Lung (tissue), 16 donors: ENCODE measurements around the gene GET4. TPM values are rescaled to one million over a fixed set of nuclear protein-coding genes. Genes with fewer than 3 reads are reported as not detected.
A peak's percentile ranks its signal among the peaks of the same experiment; 100 is the strongest.

Experiments used
- ATAC-seq: fragments of 200-7000 bp; cut with Tn5 transposase; one replicate; pipeline ENCODE4 v1.9.1; 2020; ENCODE audit warnings: moderate number of reproducible peaks; ENCODE audit not compliant: insufficient read depth, low FRiP score
- DNase-seq, 3 donors: peaks; one replicate each; pipeline ENCODE4 v3.0.0-alpha.2; 2013 to 2017
- H3K27ac ChIP-seq, 2 donors: one replicate each; pipeline ENCODE4 v1.5.1; 2013; ENCODE audit warnings: mild to moderate bottlenecking in 2 of 2, moderate library complexity in 2 of 2, control low read depth in 1 of 2, inconsistent platforms in 1 of 2, low read depth in 1 of 2, low read length in 1 of 2
- H3K27me3 ChIP-seq, 3 donors: one replicate each; pipeline ENCODE4 v1.5.1; 2013; ENCODE audit warnings: low read length in 2 of 3; ENCODE audit not compliant: control insufficient read depth in 3 of 3, insufficient read depth in 3 of 3
- H3K36me3 ChIP-seq, 4 donors: one replicate each; pipeline ENCODE4 v1.5.1; 2013; ENCODE audit warnings: low read length in 4 of 4, mild to moderate bottlenecking in 1 of 4, moderate library complexity in 1 of 4; ENCODE audit not compliant: control insufficient read depth in 4 of 4, insufficient read depth in 4 of 4
- H3K4me1 ChIP-seq, 5 donors: one replicate each; pipeline ENCODE4 v1.5.1; 2013; ENCODE audit warnings: low read length in 5 of 5, mild to moderate bottlenecking in 2 of 5, moderate library complexity in 1 of 5; ENCODE audit not compliant: control insufficient read depth in 5 of 5, insufficient read depth in 5 of 5
- H3K4me3 ChIP-seq: one replicate; pipeline ENCODE4 v1.5.1; 2013; ENCODE audit warnings: mild to moderate bottlenecking, control low read depth, moderate library complexity
- H3K9ac ChIP-seq, 2 donors: one replicate each; pipeline ENCODE4 v1.5.1; 2013; ENCODE audit warnings: low read length in 2 of 2, control low read depth in 1 of 2; ENCODE audit not compliant: insufficient read depth in 1 of 2
- H3K9me3 ChIP-seq, 4 donors: one replicate each; pipeline ENCODE4 v1.5.1; 2013; ENCODE audit warnings: low read length in 3 of 4, mild to moderate bottlenecking in 1 of 4, moderate library complexity in 1 of 4; ENCODE audit not compliant: control insufficient read depth in 4 of 4, insufficient read depth in 3 of 4
- WGBS, 2 donors: extraction: QIAGEN DNeasy Blood & Tissue Kit; methylation state at CpG; one replicate each; pipeline ENCODE4 v1.1.7; 2013; 5-methylcytosine and 5-hydroxymethylcytosine counted together
- long read RNA-seq, 5 donors: transcript quantifications; one replicate each; lab custom pipeline, GENCODE V29; 2026
- polyA plus RNA-seq, 2 donors: library from polyadenylated mRNA; stranded (reverse); fragments of 200-250 nt; gene quantifications; one replicate each; pipeline ENCODE4 v1.2.1, GENCODE V29; 2013
- total RNA-seq, 2 donors: library from RNA; depleted of rRNA in 1 of 2; stranded (reverse); fragments of >200 nt in 1 of 2; gene quantifications; one replicate each; pipeline ENCODE4 v1.2.1, GENCODE V29; 2014 to 2021
- TF ChIP-seq, protein P1 (sequence below): IDR thresholded peaks from 2 replicates; pipeline ENCODE4 v1.5.1; 2012; ENCODE audit warnings: mild to moderate bottlenecking; ENCODE audit errors: control extremely low read depth, extremely low read depth
- donor health status: control.
- donor health status: control.
- donor health status: Bipolar disorder and iron deficiency.
- donor health status: healthy.
- donor health status: DM: yes; HTN: yes; CAD: no.

Gene GET4, protein sequence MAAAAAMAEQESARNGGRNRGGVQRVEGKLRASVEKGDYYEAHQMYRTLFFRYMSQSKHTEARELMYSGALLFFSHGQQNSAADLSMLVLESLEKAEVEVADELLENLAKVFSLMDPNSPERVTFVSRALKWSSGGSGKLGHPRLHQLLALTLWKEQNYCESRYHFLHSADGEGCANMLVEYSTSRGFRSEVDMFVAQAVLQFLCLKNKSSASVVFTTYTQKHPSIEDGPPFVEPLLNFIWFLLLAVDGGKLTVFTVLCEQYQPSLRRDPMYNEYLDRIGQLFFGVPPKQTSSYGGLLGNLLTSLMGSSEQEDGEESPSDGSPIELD
- total RNA-seq = 10 to 100 TPM; 34.1 to 39.9 TPM
- 10 to 100 TPM; 40.1 to 41.8 TPM for polyA plus RNA-seq
- long read RNA-seq, donor 1, full-length matches to known transcripts = 21 of 32 reads
- long read RNA-seq, donor 1, partial matches to known transcripts = 11 of 32 reads
- long read RNA-seq, donor 1, other reads (novel, unspliced or antisense) = 0 of 32 reads
- long read RNA-seq, donor 2, partial matches to known transcripts = 0 of 4 reads
- long read RNA-seq, donor 2, other reads (novel, unspliced or antisense) = 0 of 4 reads
- long read RNA-seq, donor 3, full-length matches to known transcripts = 8 of 13 reads
- long read RNA-seq, donor 3, partial matches to known transcripts = 5 of 13 reads
- long read RNA-seq, donor 3, other reads (novel, unspliced or antisense) = 0 of 13 reads
- long read RNA-seq, donor 4, transcript GET4-201 (9 exons, 2,090 nt) = major isoform, 7 of 7 reads
- long read RNA-seq, donor 4, partial matches to known transcripts = 0 of 7 reads
- long read RNA-seq, donor 4, other reads (novel, unspliced or antisense) = 0 of 7 reads
- long read RNA-seq, donor 5, full-length matches to known transcripts = 14 of 14 reads
- long read RNA-seq, donor 5, partial matches to known transcripts = 0 of 14 reads
- long read RNA-seq, donor 5, other reads (novel, unspliced or antisense) = 0 of 14 reads

DNA sequence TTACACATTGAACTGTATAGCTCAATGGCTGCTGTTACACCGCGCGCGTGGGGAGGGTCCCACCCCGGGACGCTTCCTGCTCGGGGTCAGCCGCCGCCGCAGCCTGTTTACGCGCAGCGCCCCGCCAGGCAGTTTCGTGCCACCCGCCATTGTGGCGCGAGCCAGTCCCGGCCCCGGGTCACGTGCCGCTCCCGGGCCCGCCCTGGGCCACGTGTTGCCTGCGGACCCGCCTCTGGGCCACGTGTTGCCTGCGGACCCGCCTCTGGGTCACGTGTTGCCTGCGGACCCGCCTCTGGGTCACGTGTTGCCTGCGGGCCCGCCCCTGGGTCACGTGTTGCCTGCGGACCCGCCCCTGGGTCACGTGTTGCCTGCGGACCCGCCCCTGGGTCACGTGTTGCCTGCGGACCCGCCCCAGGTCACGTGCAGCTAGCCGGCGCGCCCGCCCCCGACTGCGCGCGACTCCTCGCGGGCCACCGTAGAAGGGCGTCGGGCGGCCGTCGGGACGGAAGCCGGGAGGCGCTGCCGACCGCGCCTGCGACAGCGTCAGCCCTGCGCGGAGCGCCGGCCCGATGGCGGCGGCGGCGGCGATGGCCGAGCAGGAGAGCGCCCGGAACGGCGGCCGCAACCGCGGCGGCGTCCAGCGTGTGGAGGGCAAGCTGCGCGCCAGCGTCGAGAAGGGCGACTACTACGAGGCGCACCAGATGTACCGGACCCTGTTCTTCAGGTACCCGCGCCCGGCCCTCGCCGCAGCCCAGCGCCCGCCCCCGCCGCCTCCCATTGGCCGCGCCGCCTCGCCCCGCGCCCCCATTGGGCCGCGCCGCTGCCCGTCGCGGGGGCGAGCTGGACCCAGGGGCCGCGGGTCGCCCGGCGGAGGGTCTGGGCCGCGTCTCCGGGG, at the start of gene GET4:
GET4 (plus strand) TSS at position 478 of the 895 bp plus-strand sequence; CDS start at position 570, 92 bp downstream.
- H3K27me3 ChIP-seq = no peaks in the 10 kb centered on the region
- ATAC-seq (peak; percentile 86), DNase-seq (peak; percentile 93 to 98 (median 97))
- H3K9me3 ChIP-seq = no peaks in the 10 kb centered on the region
- TF ChIP-seq, protein P1, sequence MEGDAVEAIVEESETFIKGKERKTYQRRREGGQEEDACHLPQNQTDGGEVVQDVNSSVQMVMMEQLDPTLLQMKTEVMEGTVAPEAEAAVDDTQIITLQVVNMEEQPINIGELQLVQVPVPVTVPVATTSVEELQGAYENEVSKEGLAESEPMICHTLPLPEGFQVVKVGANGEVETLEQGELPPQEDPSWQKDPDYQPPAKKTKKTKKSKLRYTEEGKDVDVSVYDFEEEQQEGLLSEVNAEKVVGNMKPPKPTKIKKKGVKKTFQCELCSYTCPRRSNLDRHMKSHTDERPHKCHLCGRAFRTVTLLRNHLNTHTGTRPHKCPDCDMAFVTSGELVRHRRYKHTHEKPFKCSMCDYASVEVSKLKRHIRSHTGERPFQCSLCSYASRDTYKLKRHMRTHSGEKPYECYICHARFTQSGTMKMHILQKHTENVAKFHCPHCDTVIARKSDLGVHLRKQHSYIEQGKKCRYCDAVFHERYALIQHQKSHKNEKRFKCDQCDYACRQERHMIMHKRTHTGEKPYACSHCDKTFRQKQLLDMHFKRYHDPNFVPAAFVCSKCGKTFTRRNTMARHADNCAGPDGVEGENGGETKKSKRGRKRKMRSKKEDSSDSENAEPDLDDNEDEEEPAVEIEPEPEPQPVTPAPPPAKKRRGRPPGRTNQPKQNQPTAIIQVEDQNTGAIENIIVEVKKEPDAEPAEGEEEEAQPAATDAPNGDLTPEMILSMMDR = no peak
- WGBS, 2 donors = 0 to 1% methylated on average over 94 to 129 of the region's 129 CpGs
- H3K9ac ChIP-seq = peak within 1 kb of the TSS; percentile 55
- H3K4me1 ChIP-seq = peaks cover 4 to 14% (median 11%) of the 10 kb centered on the region in 5 donors
- peaks cover 0 to 13% (median 11%) of the 10 kb centered on the region in 4 donors for H3K36me3 ChIP-seq
- peak within 1 kb of the TSS; percentile 87 to 95 for H3K27ac ChIP-seq
- H3K4me3 ChIP-seq = peak within 1 kb of the TSS; percentile 92

DNA sequence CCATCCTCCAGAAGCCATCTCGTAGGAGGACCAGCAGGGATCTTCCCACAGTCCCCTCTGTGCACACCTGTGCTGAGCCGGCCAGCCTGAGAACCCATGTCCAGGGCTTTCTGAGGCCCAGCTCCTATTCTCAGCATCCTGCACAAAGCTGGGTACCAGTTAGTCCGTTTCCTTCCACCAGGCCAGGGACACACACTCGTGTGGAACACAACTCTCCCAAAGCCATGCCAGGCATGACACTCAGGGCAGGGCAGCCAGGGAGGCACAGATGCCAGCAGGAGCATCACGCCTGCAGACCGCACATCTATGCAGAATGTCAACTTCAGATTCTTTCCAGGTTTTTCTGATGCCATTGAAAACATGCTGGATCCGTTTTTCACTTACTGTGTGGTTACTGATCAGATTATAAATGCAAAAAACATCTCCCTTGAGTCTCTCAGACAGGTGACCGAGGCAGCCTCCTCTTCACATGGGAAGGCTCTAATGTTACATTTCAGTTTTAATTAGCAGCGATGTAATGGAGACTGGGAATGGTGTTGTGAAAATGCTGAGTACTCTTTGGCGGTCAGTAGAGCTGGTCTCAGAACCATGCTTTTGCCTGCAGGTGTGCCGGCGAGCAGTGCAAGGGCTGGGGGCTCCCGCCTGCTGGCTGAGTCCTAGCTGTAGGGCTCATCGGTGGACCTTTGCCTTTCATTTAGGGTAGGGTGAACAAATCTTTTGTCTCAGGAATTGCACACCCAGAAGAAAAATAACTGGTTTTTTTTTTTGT, 47.4 kb upstream of the GET4 start:
- Histone ChIP-seq H3K27me3 (no peaks in the 10 kb centered on the region), H3K9ac (no peak overlapping the region), H3K9me3 (no peaks in the 10 kb centered on the region), H3K4me1 (peaks cover 11 to 26% (median 13%) of the 10 kb centered on the region in 5 donors), H3K4me3 (no peak overlapping the region), H3K36me3 (peaks cover 0 to 4% (median 2%) of the 10 kb centered on the region in 4 donors), H3K27ac (peak overlapping the region in 1 of 2 donors; percentile 3)
- ATAC-seq (no peak), DNase-seq (no peak)
- TF ChIP-seq, protein P1 = no peak
- WGBS, 2 donors = 93 to 94% methylated on average over 14 of the region's 14 CpGs

DNA sequence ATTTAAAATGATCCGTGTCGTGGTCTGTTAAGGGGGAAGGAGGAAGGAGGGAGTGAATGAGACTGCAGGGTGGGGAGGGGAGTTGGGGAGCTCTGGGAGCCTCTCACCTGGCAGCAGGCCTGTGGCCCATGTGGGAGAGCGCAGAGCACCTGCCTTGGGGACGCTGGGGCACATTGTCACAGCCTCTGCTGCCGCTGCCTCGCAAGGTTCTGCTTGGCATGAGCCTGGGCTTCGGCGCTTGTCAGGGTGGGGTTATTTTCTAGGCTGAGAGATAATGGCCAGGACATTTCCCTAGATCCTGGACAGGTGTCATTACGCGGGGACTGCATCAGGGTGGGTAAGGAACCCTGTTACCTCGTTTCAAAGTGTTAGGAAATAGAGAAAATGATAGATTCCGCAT, 46.3 kb upstream of the GET4 start:
- WGBS, 2 donors = 74 to 88% methylated on average over 12 of the region's 12 CpGs
- H3K4me3 ChIP-seq = no peak overlapping the region
- ATAC-seq (no peak), DNase-seq (no peak)
- no peak overlapping the region for H3K9ac ChIP-seq
- H3K9me3 ChIP-seq = no peaks in the 10 kb centered on the region
- peaks cover 0 to 4% (median 3%) of the 10 kb centered on the region in 4 donors for H3K36me3 ChIP-seq
- TF ChIP-seq, protein P1 = no peak
- H3K4me1 ChIP-seq = peaks cover 7 to 24% (median 13%) of the 10 kb centered on the region in 5 donors
- no peaks in the 10 kb centered on the region for H3K27me3 ChIP-seq
- H3K27ac ChIP-seq = peak overlapping the region; percentile 40 to 91
